GM23248 (cell line): Measurements from ENCODE around the gene SH3BGRL2.

Source experiments
- EZH2 ChIP-seq: fragments of 200-600 bp; sonication (generic); IDR thresholded peaks from 2 replicates; pipeline ENCODE4 v1.6.1; 2018; ENCODE audit warnings: antibody characterized with exemption, mild to moderate bottlenecking; ENCODE audit not compliant: insufficient read depth, poor library complexity, severe bottlenecking
- EZH2phosphoT487 ChIP-seq: fragments of 200-600 bp; sonication (generic); IDR thresholded peaks from 2 replicates; pipeline ENCODE4 v1.6.1; 2018; ENCODE audit warnings: antibody characterized with exemption, moderate library complexity, mild to moderate bottlenecking, low read depth; ENCODE audit not compliant: insufficient read depth

DNA sequence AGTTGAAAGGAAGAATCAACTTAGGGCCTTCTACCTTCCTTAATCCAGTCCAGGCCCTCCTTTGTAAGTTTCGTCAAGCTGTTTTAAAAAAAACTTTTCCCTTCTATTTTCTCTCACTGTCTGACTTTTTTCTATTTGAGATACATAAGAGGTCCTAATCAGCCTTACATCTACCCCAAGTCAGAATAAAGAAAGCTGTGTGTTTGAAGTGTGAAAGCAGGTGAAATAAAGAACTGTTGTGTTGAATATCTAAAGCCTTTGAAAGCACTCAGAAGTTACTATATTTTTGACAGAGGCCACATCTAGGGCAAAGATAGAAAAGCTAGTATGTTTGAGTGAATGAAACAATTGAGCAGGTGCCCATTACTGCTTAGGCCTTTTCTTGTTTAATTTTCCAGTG lies 35.5 kb downstream of the SH3BGRL2 start:
- TF ChIP-seq EZH2phosphoT487 (no peak), EZH2 (no peak)
